CD4-positive, alpha-beta memory T cell (primary cell): ENCODE results near the gene UNC5A. TPM values are rescaled to one million over a fixed set of nuclear protein-coding genes. Genes with fewer than 3 reads are reported as not detected.

Experiments used
- CTCF ChIA-PET: fragments of 350-600 bp; sonication (Branson Sonifier 250); formaldehyde crosslinking; loops from one replicate; lab custom pipeline; 2021; ENCODE audit warnings: inconsistent platforms; ENCODE audit not compliant: partially characterized antibody; lab: Charles Lee
- POLR2A ChIA-PET: fragments of 350-600 bp; sonication (Branson Sonifier 250); formaldehyde crosslinking; loops from one replicate; lab custom pipeline; 2021; ENCODE audit not compliant: partially characterized antibody; lab: Charles Lee
- DNase-seq, 5 donors: peaks; one replicate each; pipeline versions ENCODE4 v3.0.0 to v3.0.0-alpha.2; 2020 to 2022; ENCODE audit warnings: mixed read lengths in 1 of 5
- H3K27ac ChIP-seq: one replicate; pipeline ENCODE4 v1.7.0; 2013; ENCODE audit warnings: low read depth, low read length
- H3K27me3 ChIP-seq: 2 replicates; pipeline ENCODE4 v1.7.0; 2013; ENCODE audit warnings: mild to moderate bottlenecking, low read length, moderate library complexity; ENCODE audit not compliant: insufficient read depth
- H3K36me3 ChIP-seq: 2 replicates; pipeline ENCODE4 v1.7.0; 2013; ENCODE audit warnings: mild to moderate bottlenecking, low read length, moderate library complexity; ENCODE audit not compliant: insufficient read depth
- H3K4me1 ChIP-seq: 2 replicates; pipeline ENCODE4 v1.7.0; 2013; ENCODE audit warnings: mild to moderate bottlenecking, low read length, moderate library complexity; ENCODE audit not compliant: insufficient read depth
- H3K4me3 ChIP-seq, 2 donors: one replicate each; pipeline ENCODE4 v1.7.0; 2013; ENCODE audit warnings: low read length in 2 of 2, mild to moderate bottlenecking in 1 of 2
- H3K9me3 ChIP-seq, 2 donors: one replicate each; pipeline ENCODE4 v1.7.0; 2013; ENCODE audit warnings: low read length in 2 of 2, control low read depth in 1 of 2; ENCODE audit not compliant: control insufficient read depth in 1 of 2
- H3K27ac Mint-ChIP-seq, 7 donors: one replicate each; pipeline ENCODE4 v1.8.0; 2020 to 2021; ENCODE audit warnings: mixed read lengths in 7 of 7, mild to moderate bottlenecking in 6 of 7, inconsistent platforms in 3 of 7, moderate library complexity in 3 of 7
- H3K27me3 Mint-ChIP-seq, 2 donors: one replicate each; pipeline ENCODE4 v1.8.0; 2020 to 2021; ENCODE audit warnings: mixed read lengths in 2 of 2
- H3K36me3 Mint-ChIP-seq, 2 donors: one replicate each; pipeline ENCODE4 v1.8.0; 2020 to 2021; ENCODE audit warnings: mixed read lengths in 2 of 2, inconsistent platforms in 1 of 2, mild to moderate bottlenecking in 1 of 2
- H3K4me1 Mint-ChIP-seq, 4 donors: one replicate each; pipeline ENCODE4 v1.8.0; 2020 to 2021; ENCODE audit warnings: mixed read lengths in 4 of 4, mild to moderate bottlenecking in 1 of 4
- H3K4me3 Mint-ChIP-seq, 8 donors: one replicate each; pipeline ENCODE4 v1.8.0; 2020 to 2021; ENCODE audit warnings: mixed read lengths in 8 of 8, mild to moderate bottlenecking in 7 of 8, moderate library complexity in 6 of 8, inconsistent platforms in 3 of 8
- H3K9me3 Mint-ChIP-seq, 8 donors: one replicate each; pipeline ENCODE4 v1.8.0; 2020 to 2021; ENCODE audit warnings: mixed read lengths in 8 of 8, mild to moderate bottlenecking in 5 of 8, inconsistent platforms in 3 of 8, moderate library complexity in 1 of 8
- intact Hi-C: fragments of 100-400 bp; cut with micrococcal nuclease; formaldehyde crosslinking; loops from one replicate; pipeline ENCODE4 v1.15.1; 2023
- polyA plus RNA-seq, 2 donors: library from polyadenylated mRNA; unstranded; fragments of 300-500 nt; fragmentation: Illumina TruSeq; gene quantifications; one replicate each; pipeline ENCODE4 v1.2.3, GENCODE V29; 2021
- total RNA-seq, 2 experiments: library from RNA; stranded (reverse); gene quantifications; one replicate each; pipeline ENCODE4 v1.2.3, GENCODE V29; 2021

Gene UNC5A
- total and polyA plus RNA-seq, 4 experiments from 2014 or later, result not detected

DNA sequence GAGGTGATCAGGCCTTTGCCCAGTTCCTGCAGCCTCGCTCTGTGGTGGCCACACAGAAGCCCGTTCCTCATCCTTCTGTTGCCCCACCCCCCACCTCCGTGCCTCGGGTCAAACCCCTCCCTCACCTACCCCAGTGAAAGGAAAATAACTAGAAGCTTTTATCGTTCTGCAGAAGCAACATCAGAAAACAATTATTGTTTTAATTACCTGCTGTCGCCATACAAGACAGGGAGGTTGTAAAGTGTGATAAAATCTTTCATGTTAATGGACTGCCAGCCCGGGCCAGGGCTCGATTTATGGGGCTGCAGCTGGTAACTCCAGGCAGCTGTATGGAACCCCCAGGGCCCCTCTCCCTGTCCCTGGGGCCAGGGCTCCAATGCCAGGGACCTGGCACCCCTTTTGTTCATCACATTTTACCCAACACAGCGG lies 20.6 kb downstream of the UNC5A start:
- Histone ChIP-seq H3K27ac (no peak overlapping the region), H3K27me3 (no peaks in the 10 kb centered on the region), H3K9me3 (no peaks in the 10 kb centered on the region), H3K4me3 (no peak overlapping the region), H3K36me3 (no peaks in the 10 kb centered on the region), H3K4me1 (no peaks in the 10 kb centered on the region)
- ChIA-PET POLR2A (no interaction called here), CTCF (no interaction called here)
- Mint-ChIP-seq H3K4me1 (peaks cover 0 to 3% (median under 1%) of the 10 kb centered on the region in 4 donors), H3K9me3 (peaks cover 0 to 7% (median under 1%) of the 10 kb centered on the region in 8 donors), H3K36me3 (no peaks in the 10 kb centered on the region), H3K4me3 (no peak overlapping the region), H3K27ac (no peak overlapping the region), H3K27me3 (peaks cover 12 to 24% of the 10 kb centered on the region in 2 donors)
- no peak for DNase-seq
- intact Hi-C loops, result no loop called here

- no peaks in the 10 kb centered on the region for H3K4me1 ChIP-seq
- H3K27ac ChIP-seq, result no peak overlapping the region
- H3K36me3 Mint-ChIP-seq, result no peaks in the 10 kb centered on the region
- CTCF ChIA-PET, result no interaction called here
- no peak overlapping the region for H3K27ac Mint-ChIP-seq
- peaks cover 13 to 26% of the 10 kb centered on the region in 2 donors for H3K27me3 Mint-ChIP-seq
- intact Hi-C loops, result no loop called here
- peaks cover 0 to 3% (median under 1%) of the 10 kb centered on the region in 4 donors for H3K4me1 Mint-ChIP-seq
- H3K4me3 Mint-ChIP-seq, result no peak overlapping the region
- H3K36me3 ChIP-seq, result no peaks in the 10 kb centered on the region
- no peaks in the 10 kb centered on the region for H3K27me3 ChIP-seq
- H3K4me3 ChIP-seq, result no peak overlapping the region
- POLR2A ChIA-PET, result no interaction called here
- no peaks in the 10 kb centered on the region for H3K9me3 ChIP-seq
- peaks cover 0 to 7% (median under 1%) of the 10 kb centered on the region in 8 donors for H3K9me3 Mint-ChIP-seq
- DNase-seq, result no peak
These were observed 21.1 kb downstream of the UNC5A start for GRCh38 chr5:176831425-176831824.

- POLR2A ChIA-PET, result no interaction called here
These were observed 21.8 kb downstream of the UNC5A start for GRCh38 chr5:176832162-176832561.

DNA sequence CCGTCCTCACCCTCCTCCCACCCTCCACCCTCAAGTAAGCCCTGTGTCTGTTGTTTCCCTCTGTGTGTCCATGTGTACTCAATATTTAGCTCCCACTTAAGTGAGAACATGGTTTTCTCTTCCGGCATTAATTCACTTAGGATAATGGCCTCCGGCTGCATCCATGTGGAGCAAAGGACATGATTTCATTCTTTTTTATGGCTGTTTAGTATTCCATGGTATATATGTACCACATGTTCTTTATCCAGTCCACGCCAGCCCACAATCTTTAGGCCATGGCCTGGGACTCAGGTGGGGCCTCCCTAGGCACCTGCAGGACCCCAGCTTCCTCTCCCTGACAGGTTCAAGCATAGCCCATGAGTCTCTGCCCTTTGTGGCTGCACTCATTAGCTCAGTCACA lies 22.9 kb downstream of the UNC5A start:
- Histone ChIP-seq H3K9me3 (no peaks in the 10 kb centered on the region), H3K36me3 (no peaks in the 10 kb centered on the region), H3K27ac (no peak overlapping the region), H3K4me3 (no peak overlapping the region), H3K4me1 (no peaks in the 10 kb centered on the region), H3K27me3 (no peaks in the 10 kb centered on the region)
- DNase-seq, result no peak
- ChIA-PET CTCF (no interaction called here), POLR2A (no interaction called here)
- H3K4me3 Mint-ChIP-seq, result no peak overlapping the region
- H3K27ac Mint-ChIP-seq, result no peak overlapping the region
- H3K36me3 Mint-ChIP-seq, result no peaks in the 10 kb centered on the region
- peaks cover 11 to 26% of the 10 kb centered on the region in 2 donors for H3K27me3 Mint-ChIP-seq
- H3K4me1 Mint-ChIP-seq, result peaks cover 0 to 3% (median under 1%) of the 10 kb centered on the region in 4 donors
- H3K9me3 Mint-ChIP-seq, result peaks cover 0 to 7% (median under 1%) of the 10 kb centered on the region in 8 donors
- intact Hi-C loops, result no loop called here

More at GRCh38 chr5:176832162-176832561, 21.8 kb downstream of the UNC5A start:
- no peaks in the 10 kb centered on the region for H3K36me3 Mint-ChIP-seq
- no peak overlapping the region for H3K4me3 Mint-ChIP-seq
- Histone ChIP-seq H3K27ac (no peak overlapping the region), H3K27me3 (no peaks in the 10 kb centered on the region), H3K36me3 (no peaks in the 10 kb centered on the region), H3K4me3 (no peak overlapping the region), H3K4me1 (no peaks in the 10 kb centered on the region), H3K9me3 (no peaks in the 10 kb centered on the region)
- CTCF ChIA-PET, result no interaction called here
- H3K4me1 Mint-ChIP-seq, result peaks cover 0 to 3% (median under 1%) of the 10 kb centered on the region in 4 donors
- peaks cover 11 to 26% of the 10 kb centered on the region in 2 donors for H3K27me3 Mint-ChIP-seq
- intact Hi-C loops, result no loop called here
- DNase-seq, result no peak
- H3K9me3 Mint-ChIP-seq, result peaks cover 0 to 7% (median under 1%) of the 10 kb centered on the region in 8 donors
- no peak overlapping the region for H3K27ac Mint-ChIP-seq

- intact Hi-C loops, result no loop called here
- H3K36me3 Mint-ChIP-seq, result no peaks in the 10 kb centered on the region
- Histone ChIP-seq H3K27me3 (no peaks in the 10 kb centered on the region), H3K36me3 (no peaks in the 10 kb centered on the region), H3K27ac (no peak overlapping the region), H3K4me3 (no peak overlapping the region), H3K4me1 (no peaks in the 10 kb centered on the region), H3K9me3 (no peaks in the 10 kb centered on the region)
- ChIA-PET POLR2A (no interaction called here), CTCF (no interaction called here)
- peaks cover 0 to 5% (median 0%) of the 10 kb centered on the region in 8 donors for H3K9me3 Mint-ChIP-seq
- DNase-seq, result no peak
- H3K4me1 Mint-ChIP-seq, result no peaks in the 10 kb centered on the region
- H3K4me3 Mint-ChIP-seq, result no peak overlapping the region
- peaks cover 15 to 20% of the 10 kb centered on the region in 2 donors for H3K27me3 Mint-ChIP-seq
- H3K27ac Mint-ChIP-seq, result no peak overlapping the region
These were observed 25.6 kb downstream of the UNC5A start for GRCh38 chr5:176835918-176836317.

- intact Hi-C loops, result no loop called here
- Histone ChIP-seq H3K27ac (no peak overlapping the region), H3K4me3 (no peak overlapping the region), H3K4me1 (no peaks in the 10 kb centered on the region), H3K9me3 (no peaks in the 10 kb centered on the region), H3K36me3 (no peaks in the 10 kb centered on the region), H3K27me3 (no peaks in the 10 kb centered on the region)
- H3K27ac Mint-ChIP-seq, result no peak overlapping the region
- H3K27me3 Mint-ChIP-seq, result peaks cover 22 to 24% of the 10 kb centered on the region in 2 donors
- ChIA-PET CTCF (no interaction called here), POLR2A (no interaction called here)
- H3K36me3 Mint-ChIP-seq, result no peaks in the 10 kb centered on the region
- H3K4me3 Mint-ChIP-seq, result no peak overlapping the region
- H3K4me1 Mint-ChIP-seq, result no peaks in the 10 kb centered on the region
- DNase-seq, result no peak
- peaks cover 0 to 5% (median 0%) of the 10 kb centered on the region in 8 donors for H3K9me3 Mint-ChIP-seq
These were observed 26.7 kb downstream of the UNC5A start for GRCh38 chr5:176836811-176837706.

GRCh38 chr5:176837707-176838115 lies 27.4 kb downstream of the UNC5A start:
- DNase-seq, result peak; percentile 55 to 73 (median 66)
- Mint-ChIP-seq H3K27me3 (peaks cover 18 to 25% of the 10 kb centered on the region in 2 donors), H3K27ac (no peak overlapping the region), H3K4me3 (no peak overlapping the region), H3K4me1 (no peaks in the 10 kb centered on the region), H3K9me3 (peaks cover 0 to 5% (median 0%) of the 10 kb centered on the region in 8 donors), H3K36me3 (no peaks in the 10 kb centered on the region)
- Histone ChIP-seq H3K4me3 (no peak overlapping the region), H3K27ac (no peak overlapping the region), H3K4me1 (no peaks in the 10 kb centered on the region), H3K9me3 (no peaks in the 10 kb centered on the region), H3K27me3 (no peaks in the 10 kb centered on the region), H3K36me3 (no peaks in the 10 kb centered on the region)
- intact Hi-C loops, result no loop called here
- POLR2A ChIA-PET, result no interaction called here
- CTCF ChIA-PET, result no interaction called here
